CD4-positive, alpha-beta T cell (primary cell): ENCODE measurements around the gene GPC2. TPM values are rescaled to one million over a fixed set of nuclear protein-coding genes. Genes with fewer than 3 reads are reported as not detected.

Experiments
- ATAC-seq: fragments of 200-7000 bp; cut with Tn5 transposase; one replicate; pipeline ENCODE4 v1.10.0; 2022; ENCODE audit warnings: mild to moderate bottlenecking; ENCODE audit not compliant: poor library complexity
- CTCF ChIA-PET: fragments of 350-600 bp; sonication (Branson Sonifier 250); formaldehyde crosslinking; loops from one replicate; lab custom pipeline; 2021; ENCODE audit warnings: antibody characterized with exemption, inconsistent platforms; lab: Charles Lee
- POLR2A ChIA-PET: fragments of 350-600 bp; sonication (Branson Sonifier 250); formaldehyde crosslinking; loops from one replicate; lab custom pipeline; 2021; ENCODE audit warnings: antibody characterized with exemption, inconsistent platforms; lab: Charles Lee
- DNase-seq, 14 experiments: peaks; one replicate each; pipeline ENCODE4 v3.0.0-alpha.2; 2013 to 2020; ENCODE audit warnings: mixed read lengths in 2 of 14
- H3K27ac ChIP-seq, 2 donors: one replicate each; pipeline versions ENCODE4 v1.5.1 to v1.7.0; 2013; ENCODE audit warnings: low read length in 2 of 2, low read depth in 1 of 2, mild to moderate bottlenecking in 1 of 2
- H3K27me3 ChIP-seq, 2 experiments: 1 replicate in 1 of 2; 2 replicates in 1 of 2; pipeline versions ENCODE4 v1.6.1 to v1.7.0; 2013; ENCODE audit warnings: low read length in 2 of 2, control low read depth in 1 of 2, mild to moderate bottlenecking in 1 of 2, moderate library complexity in 1 of 2; ENCODE audit not compliant: insufficient read depth in 2 of 2, control insufficient read depth in 1 of 2
- H3K36me3 ChIP-seq: one replicate; pipeline ENCODE4 v1.6.1; 2013; ENCODE audit warnings: low read length, control low read depth; ENCODE audit not compliant: insufficient read depth
- H3K4me1 ChIP-seq: one replicate; pipeline ENCODE4 v1.6.1; 2013; ENCODE audit warnings: low read length, control low read depth; ENCODE audit not compliant: insufficient read depth
- H3K4me3 ChIP-seq: one replicate; pipeline ENCODE4 v1.5.1; 2013; ENCODE audit warnings: mild to moderate bottlenecking, low read length, moderate library complexity
- H3K9me3 ChIP-seq, 2 experiments: 1 replicate in 1 of 2; 2 replicates in 1 of 2; pipeline versions ENCODE4 v1.6.1 to v1.7.0; 2013; ENCODE audit warnings: low read length in 2 of 2, mild to moderate bottlenecking in 2 of 2, control low read depth in 1 of 2, moderate library complexity in 1 of 2; ENCODE audit not compliant: control insufficient read depth in 1 of 2, insufficient read depth in 1 of 2
- H3K27ac Mint-ChIP-seq: one replicate; pipeline ENCODE4 v1.8.0; 2020; ENCODE audit warnings: mixed read lengths
- H3K27me3 Mint-ChIP-seq: one replicate; pipeline ENCODE4 v1.8.0; 2021; ENCODE audit warnings: mixed read lengths
- H3K36me3 Mint-ChIP-seq: one replicate; pipeline ENCODE4 v1.8.0; 2021; ENCODE audit warnings: low read depth, mixed read lengths
- H3K4me1 Mint-ChIP-seq: one replicate; pipeline ENCODE4 v1.8.0; 2021; ENCODE audit warnings: low read depth, mixed read lengths
- H3K4me3 Mint-ChIP-seq: one replicate; pipeline ENCODE4 v1.8.0; 2020; ENCODE audit warnings: mild to moderate bottlenecking, mixed read lengths
- H3K9me3 Mint-ChIP-seq: one replicate; pipeline ENCODE4 v1.8.0; 2020; ENCODE audit warnings: mixed read lengths
- intact Hi-C, 2 experiments: fragments of 100-400 bp; cut with DNase I in 1 of 2; cut with micrococcal nuclease in 1 of 2; formaldehyde crosslinking; loops; one replicate each; pipeline versions ENCODE4 v1.15.1 to v1.9.0; 2023 to 2025; cut with DNase I, micrococcal nuclease
- total RNA-seq, 174 experiments: library from RNA in 2 of 174; stranded (reverse) in 2 of 174; gene quantifications; one replicate each; pipeline ENCODE4 v1.2.3 and lab custom pipeline; 2021 to 2026
- TF ChIP-seq, protein P1 (sequence below): fragments of 200-600 bp; IDR thresholded peaks from one replicate; pipeline ENCODE4 v1.8.0; 2022; ENCODE audit warnings: antibody characterized with exemption, mild to moderate bottlenecking

GPC2 gene
- total RNA-seq, 2 experiments from 2014 or later: 16.4 to 18.7 TPM

GRCh38 chr7:100191775-100192174, 14.6 kb upstream of the GPC2 start:
- CTCF ChIA-PET: no interaction called here
- POLR2A ChIA-PET: no interaction called here
- H3K4me3 Mint-ChIP-seq: no peak overlapping the region

GRCh38 chr7:100190048-100190711, 13.0 kb upstream of the GPC2 start:
- no peaks in the 10 kb centered on the region for H3K9me3 Mint-ChIP-seq
- Histone ChIP-seq H3K36me3 (no peaks in the 10 kb centered on the region), H3K4me3 (no peak overlapping the region), H3K27ac (no peak overlapping the region), H3K4me1 (peaks cover 1% of the 10 kb centered on the region), H3K27me3 (no peaks in the 10 kb centered on the region), H3K9me3 (no peaks in the 10 kb centered on the region)
- H3K4me3 Mint-ChIP-seq: no peak overlapping the region
- TF ChIP-seq, protein P1, sequence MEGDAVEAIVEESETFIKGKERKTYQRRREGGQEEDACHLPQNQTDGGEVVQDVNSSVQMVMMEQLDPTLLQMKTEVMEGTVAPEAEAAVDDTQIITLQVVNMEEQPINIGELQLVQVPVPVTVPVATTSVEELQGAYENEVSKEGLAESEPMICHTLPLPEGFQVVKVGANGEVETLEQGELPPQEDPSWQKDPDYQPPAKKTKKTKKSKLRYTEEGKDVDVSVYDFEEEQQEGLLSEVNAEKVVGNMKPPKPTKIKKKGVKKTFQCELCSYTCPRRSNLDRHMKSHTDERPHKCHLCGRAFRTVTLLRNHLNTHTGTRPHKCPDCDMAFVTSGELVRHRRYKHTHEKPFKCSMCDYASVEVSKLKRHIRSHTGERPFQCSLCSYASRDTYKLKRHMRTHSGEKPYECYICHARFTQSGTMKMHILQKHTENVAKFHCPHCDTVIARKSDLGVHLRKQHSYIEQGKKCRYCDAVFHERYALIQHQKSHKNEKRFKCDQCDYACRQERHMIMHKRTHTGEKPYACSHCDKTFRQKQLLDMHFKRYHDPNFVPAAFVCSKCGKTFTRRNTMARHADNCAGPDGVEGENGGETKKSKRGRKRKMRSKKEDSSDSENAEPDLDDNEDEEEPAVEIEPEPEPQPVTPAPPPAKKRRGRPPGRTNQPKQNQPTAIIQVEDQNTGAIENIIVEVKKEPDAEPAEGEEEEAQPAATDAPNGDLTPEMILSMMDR: peak; percentile 55
- peak overlapping the region; percentile 25 for H3K27ac Mint-ChIP-seq
- intact Hi-C loops: loop anchor here (1.0 to 5.0 kb wide), 2 partner anchors 27 to 217 kb away; no protein-coding TSS in a partner anchor
- ATAC-seq: peak; percentile 84
- H3K4me1 Mint-ChIP-seq: peaks cover 44% of the 10 kb centered on the region
- CTCF ChIA-PET: interaction anchor here (0.6 to 1.4 kb wide), 14 partner anchors 8 to 239 kb away, joined by 3 to 11 read pairs (median 4); partner anchors contain the start of genes LAMTOR4, MEPCE and PVRIG
- peak in 3 of 14 experiments; percentile 72 to 77 (median 73) for DNase-seq
- H3K36me3 Mint-ChIP-seq: no peaks in the 10 kb centered on the region
- POLR2A ChIA-PET: interaction anchor here (0.6 to 1.3 kb wide), 10 partner anchors 13 to 42 kb away, joined by 3 to 7 read pairs (median 4); partner anchors contain the start of genes GPC2 and LAMTOR4
- H3K27me3 Mint-ChIP-seq: no peaks in the 10 kb centered on the region

More at GRCh38 chr7:100191775-100192174, 14.6 kb upstream of the GPC2 start:
- Histone ChIP-seq H3K4me3 (no peak overlapping the region), H3K36me3 (no peaks in the 10 kb centered on the region), H3K27me3 (no peaks in the 10 kb centered on the region), H3K4me1 (peaks cover 2% of the 10 kb centered on the region), H3K9me3 (no peaks in the 10 kb centered on the region), H3K27ac (no peak overlapping the region)
- Mint-ChIP-seq H3K9me3 (no peaks in the 10 kb centered on the region), H3K4me1 (peaks cover 48% of the 10 kb centered on the region), H3K36me3 (no peaks in the 10 kb centered on the region), H3K27me3 (no peaks in the 10 kb centered on the region), H3K27ac (peak overlapping the region; percentile 68)
- DNase-seq (no peak), ATAC-seq (no peak)
- TF ChIP-seq, protein P1: no peak
- intact Hi-C loops: loop anchor here in 1 of 2 experiments (5.0 kb wide), 1 partner anchor 216 kb away; no protein-coding TSS in a partner anchor

DNA sequence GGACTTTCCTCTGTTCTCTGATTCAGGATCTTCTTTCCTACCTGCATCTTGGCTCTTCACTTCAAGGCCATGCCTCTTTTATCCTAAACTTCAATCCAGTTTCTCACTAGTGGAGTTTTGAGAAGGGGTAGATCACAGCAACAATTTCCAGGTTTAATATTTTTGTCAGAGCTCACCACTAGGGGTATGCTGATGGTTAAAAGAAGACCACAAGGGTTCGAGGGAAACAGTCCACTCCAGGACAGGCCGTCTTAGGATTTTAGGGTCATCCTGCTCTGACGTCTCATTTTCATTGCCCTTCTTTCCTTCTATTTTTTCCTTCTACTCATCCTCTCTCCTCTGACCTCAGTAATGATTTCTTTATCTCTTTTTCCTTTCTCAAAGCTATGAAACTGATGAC, 11.9 kb upstream of the GPC2 start:
- ChIA-PET CTCF (no interaction called here), POLR2A (no interaction called here)
- peaks cover 39% of the 10 kb centered on the region for H3K4me1 Mint-ChIP-seq
- no peaks in the 10 kb centered on the region for H3K27me3 Mint-ChIP-seq
- no peak for ATAC-seq
- no peaks in the 10 kb centered on the region for H3K9me3 ChIP-seq
- H3K36me3 ChIP-seq: no peaks in the 10 kb centered on the region
- intact Hi-C loops: no loop called here
- TF ChIP-seq, protein P1: no peak
- no peaks in the 10 kb centered on the region for H3K9me3 Mint-ChIP-seq
- H3K27me3 ChIP-seq: no peaks in the 10 kb centered on the region
- H3K27ac ChIP-seq: no peak overlapping the region
- H3K36me3 Mint-ChIP-seq: no peaks in the 10 kb centered on the region
- H3K4me3 ChIP-seq: no peak overlapping the region
- no peak for DNase-seq
- H3K27ac Mint-ChIP-seq: no peak overlapping the region
- H3K4me1 ChIP-seq: no peaks in the 10 kb centered on the region
- H3K4me3 Mint-ChIP-seq: no peak overlapping the region
